CD14-positive monocyte (primary cell): Measurements from ENCODE around the gene VPS37C. TPM values are rescaled to one million over a fixed set of nuclear protein-coding genes. Genes with fewer than 3 reads are reported as not detected.
A peak's percentile ranks its signal among the peaks of the same experiment; 100 is the strongest.

Experiments
- DNase-seq, 3 donors: peaks; one replicate each; pipeline ENCODE4 v3.0.0-alpha.2; 2011 to 2022
- H2AFZ ChIP-seq: 2 replicates; pipeline ENCODE4 v1.6.0; 2012; ENCODE audit warnings: mild to moderate bottlenecking, low read depth, low read length, inconsistent platforms; ENCODE audit not compliant: insufficient read depth, poor library complexity, severe bottlenecking
- H3K27ac ChIP-seq, 2 donors: 1 replicate in 1 of 2; 2 replicates in 1 of 2; pipeline ENCODE4 v1.5.1; 2012 to 2013; ENCODE audit warnings: low read length in 2 of 2, control low read depth in 1 of 2, inconsistent platforms in 1 of 2, low read depth in 1 of 2, mild to moderate bottlenecking in 1 of 2
- H3K27me3 ChIP-seq, 2 donors: one replicate each; pipeline versions ENCODE4 v1.6.0 to v1.6.1; 2011 to 2013; ENCODE audit warnings: low read length in 2 of 2; ENCODE audit not compliant: control insufficient read depth in 2 of 2, insufficient read depth in 2 of 2
- H3K36me3 ChIP-seq, 2 donors: replicated peaks in 1 of 2; 1 replicate in 1 of 2; 2 replicates in 1 of 2; pipeline versions ENCODE4 v1.5.1 to v1.6.1; 2012 to 2013; ENCODE audit warnings: low read length in 2 of 2, control low read depth in 1 of 2, inconsistent platforms in 1 of 2, mild to moderate bottlenecking in 1 of 2; ENCODE audit not compliant: insufficient read depth in 2 of 2, control insufficient read depth in 1 of 2
- H3K4me1 ChIP-seq, 2 donors: 1 replicate in 1 of 2; 2 replicates in 1 of 2; pipeline versions ENCODE4 v1.5.1 to v1.6.1; 2012 to 2013; ENCODE audit warnings: low read length in 2 of 2, control low read depth in 1 of 2, inconsistent platforms in 1 of 2, mild to moderate bottlenecking in 1 of 2, moderate library complexity in 1 of 2; ENCODE audit not compliant: insufficient read depth in 2 of 2, control insufficient read depth in 1 of 2
- H3K4me2 ChIP-seq: replicated peaks from 2 replicates; pipeline ENCODE3; 2012; ENCODE audit warnings: low read length, moderate library complexity, mild to moderate bottlenecking; ENCODE audit not compliant: poor library complexity, severe bottlenecking; ENCODE audit errors: extremely low read depth
- H3K4me3 ChIP-seq, 3 experiments: fragments of 200-600 bp in 1 of 3; sonication (generic) in 1 of 3; replicated peaks in 1 of 3; 1 replicate in 2 of 3; 2 replicates in 1 of 3; pipeline ENCODE4 v1.5.1; 2011 to 2013; ENCODE audit warnings: low read length in 3 of 3, mild to moderate bottlenecking in 3 of 3, control low read depth in 2 of 3, low read depth in 2 of 3, inconsistent platforms in 1 of 3, moderate library complexity in 1 of 3
- H3K79me2 ChIP-seq: 2 replicates; pipeline ENCODE4 v1.6.0; 2012; ENCODE audit warnings: mild to moderate bottlenecking, control low read depth, inconsistent platforms, low read length, moderate library complexity; ENCODE audit not compliant: insufficient read depth
- H3K9ac ChIP-seq: 2 replicates; pipeline ENCODE4 v1.6.0; 2017; ENCODE audit warnings: low read length, mild to moderate bottlenecking; ENCODE audit not compliant: insufficient read depth, poor library complexity, severe bottlenecking
- H3K9me3 ChIP-seq, 2 donors: replicated peaks in 1 of 2; 1 replicate in 1 of 2; 2 replicates in 1 of 2; pipeline versions ENCODE4 v1.5.1 to v1.6.1; 2012 to 2013; ENCODE audit warnings: low read length in 2 of 2, control low read depth in 1 of 2; ENCODE audit not compliant: control insufficient read depth in 1 of 2, insufficient read depth in 1 of 2
- H4K20me1 ChIP-seq: 2 replicates; pipeline ENCODE4 v1.6.0; 2012; ENCODE audit warnings: mild to moderate bottlenecking, low read length, control low read depth, moderate library complexity; ENCODE audit not compliant: insufficient read depth
- H3K27ac Mint-ChIP-seq, 7 donors: one replicate each; pipeline ENCODE4 v1.8.0; 2020; ENCODE audit warnings: mild to moderate bottlenecking in 7 of 7, mixed read lengths in 7 of 7, moderate library complexity in 6 of 7, inconsistent platforms in 2 of 7
- H3K27me3 Mint-ChIP-seq, 3 donors: one replicate each; pipeline ENCODE4 v1.8.0; 2021 to 2022; ENCODE audit warnings: low read depth in 3 of 3, mild to moderate bottlenecking in 3 of 3, mixed read lengths in 3 of 3, moderate library complexity in 3 of 3, inconsistent platforms in 1 of 3
- H3K36me3 Mint-ChIP-seq, 2 donors: one replicate each; pipeline ENCODE4 v1.8.0; 2020; ENCODE audit warnings: mixed read lengths in 2 of 2, inconsistent platforms in 1 of 2, mild to moderate bottlenecking in 1 of 2
- H3K4me1 Mint-ChIP-seq: one replicate; pipeline ENCODE4 v1.8.0; 2020; ENCODE audit warnings: mild to moderate bottlenecking, mixed read lengths
- H3K4me3 Mint-ChIP-seq, 2 donors: one replicate each; pipeline ENCODE4 v1.8.0; 2020; ENCODE audit warnings: mild to moderate bottlenecking in 2 of 2, mixed read lengths in 2 of 2, moderate library complexity in 1 of 2
- H3K9me3 Mint-ChIP-seq, 7 donors: one replicate each; pipeline ENCODE4 v1.8.0; 2020 to 2022; ENCODE audit warnings: mixed read lengths in 7 of 7, mild to moderate bottlenecking in 6 of 7, moderate library complexity in 6 of 7, inconsistent platforms in 2 of 7
- CTCF ChIP-seq: fragments of 200-600 bp; IDR thresholded peaks from one replicate; pipeline ENCODE4 v1.8.0; 2022; ENCODE audit warnings: antibody characterized with exemption, mild to moderate bottlenecking
- WGBS: methylation state at CpG from one replicate; pipeline ENCODE4 v1.1.5; 2013; ENCODE audit warnings: missing lambda C conversion rate; ENCODE audit not compliant: insufficient coverage; 5-methylcytosine and 5-hydroxymethylcytosine counted together
- intact Hi-C, 2 donors: fragments of 100-400 bp; cut with micrococcal nuclease; formaldehyde crosslinking; loops; one replicate each; pipeline versions ENCODE4 v1.15.0 to v1.15.1; 2023
- polyA plus RNA-seq, 3 donors: library from polyadenylated mRNA; depleted of rRNA in 1 of 3; unstranded in 2 of 3; stranded (reverse) in 1 of 3; fragments of 300-500 nt in 2 of 3; fragments of >200 nt in 1 of 3; fragmentation: Illumina TruSeq in 2 of 3; gene quantifications; 1 replicate in 2 of 3; 2 replicates in 1 of 3; pipeline ENCODE4 v1.2.3, GENCODE V29; 2012 to 2021

Gene VPS37C
- polyA plus RNA-seq, 3 donors = 1.9 to 25.1 (median 3.8) TPM

- 97% methylated on average over 14 of the region's 15 CpGs for WGBS
- Histone ChIP-seq H4K20me1 (peaks cover 11% of the 10 kb centered on the region), H3K79me2 (no peaks in the 10 kb centered on the region), H3K9me3 (no peaks in the 10 kb centered on the region), H3K27me3 (no peaks in the 10 kb centered on the region), H3K9ac (no peak overlapping the region), H3K27ac (no peak overlapping the region), H3K4me1 (peaks cover 4 to 6% of the 10 kb centered on the region in 2 donors), H3K4me3 (no peak overlapping the region), H3K4me2 (no peak overlapping the region), H2AFZ (no peak overlapping the region), H3K36me3 (no peaks in the 10 kb centered on the region)
- peaks cover 0 to 7% (median 1%) of the 10 kb centered on the region in 3 donors for H3K27me3 Mint-ChIP-seq
- intact Hi-C loops = no loop called here
- TF ChIP-seq CTCF = no peak
- H3K4me1 Mint-ChIP-seq = peaks cover 19% of the 10 kb centered on the region
- DNase-seq = no peak
- H3K27ac Mint-ChIP-seq = peak overlapping the region in 1 of 7 donors; percentile 35
- H3K9me3 Mint-ChIP-seq = peaks cover 0 to 2% (median 0%) of the 10 kb centered on the region in 7 donors
- H3K4me3 Mint-ChIP-seq = no peak overlapping the region
- peaks cover 0 to 2% of the 10 kb centered on the region in 2 donors for H3K36me3 Mint-ChIP-seq
Measured at GRCh38 chr11:61121192-61121831, 39.9 kb downstream of the VPS37C start.

GRCh38 chr11:61120706-61121191 lies 40.5 kb downstream of the VPS37C start:
- H3K27me3 ChIP-seq = no peaks in the 10 kb centered on the region
- no peaks in the 10 kb centered on the region for H3K9me3 ChIP-seq
- Mint-ChIP-seq H3K9me3 (peaks cover 0 to 2% (median 0%) of the 10 kb centered on the region in 7 donors), H3K27me3 (peaks cover 0 to 9% (median 1%) of the 10 kb centered on the region in 3 donors), H3K27ac (peak overlapping the region in 1 of 7 donors; percentile 35), H3K4me3 (no peak overlapping the region), H3K4me1 (peaks cover 19% of the 10 kb centered on the region), H3K36me3 (peaks cover 0 to 2% of the 10 kb centered on the region in 2 donors)
- H3K27ac ChIP-seq = no peak overlapping the region
- no peak overlapping the region for H2AFZ ChIP-seq
- no peaks in the 10 kb centered on the region for H3K79me2 ChIP-seq
- H3K4me3 ChIP-seq = no peak overlapping the region
- 90% methylated on average over 4 of the region's 5 CpGs for WGBS
- DNase-seq = no peak
- no peak overlapping the region for H3K4me2 ChIP-seq
- peaks cover 6% of the 10 kb centered on the region for H4K20me1 ChIP-seq
- no peak for TF ChIP-seq CTCF
- no peak overlapping the region for H3K9ac ChIP-seq
- intact Hi-C loops = no loop called here
- H3K36me3 ChIP-seq = no peaks in the 10 kb centered on the region
- H3K4me1 ChIP-seq = peaks cover 4 to 6% of the 10 kb centered on the region in 2 donors
